A673 (cell line): ENCODE data around the gene ZFP42.

Experiments
- CTCF ChIP-seq: fragments of 300-800, 200-600 bp; sonication (generic); conservative IDR thresholded peaks from 2 replicates; pipeline ENCODE4 v1.5.1; 2017; ENCODE audit warnings: low read depth, mild to moderate bottlenecking, antibody characterized with exemption, low read length, moderate library complexity, mixed read lengths
- EZH2 ChIP-seq: fragments of 200-600 bp; sonication (generic); IDR thresholded peaks from 2 replicates; pipeline ENCODE4 v1.6.1; 2017; ENCODE audit warnings: borderline replicate concordance, low read depth, mild to moderate bottlenecking, mixed read lengths, antibody characterized with exemption, low read length; ENCODE audit not compliant: poor library complexity, severe bottlenecking

GRCh38 chr4:188023682-188024081 lies 28.1 kb downstream of the ZFP42 start:
- no peak for TF ChIP-seq CTCF
- TF ChIP-seq EZH2 = no peak
